ENCODE measurements around the gene EVX2.

EVX2 gene

DNA sequence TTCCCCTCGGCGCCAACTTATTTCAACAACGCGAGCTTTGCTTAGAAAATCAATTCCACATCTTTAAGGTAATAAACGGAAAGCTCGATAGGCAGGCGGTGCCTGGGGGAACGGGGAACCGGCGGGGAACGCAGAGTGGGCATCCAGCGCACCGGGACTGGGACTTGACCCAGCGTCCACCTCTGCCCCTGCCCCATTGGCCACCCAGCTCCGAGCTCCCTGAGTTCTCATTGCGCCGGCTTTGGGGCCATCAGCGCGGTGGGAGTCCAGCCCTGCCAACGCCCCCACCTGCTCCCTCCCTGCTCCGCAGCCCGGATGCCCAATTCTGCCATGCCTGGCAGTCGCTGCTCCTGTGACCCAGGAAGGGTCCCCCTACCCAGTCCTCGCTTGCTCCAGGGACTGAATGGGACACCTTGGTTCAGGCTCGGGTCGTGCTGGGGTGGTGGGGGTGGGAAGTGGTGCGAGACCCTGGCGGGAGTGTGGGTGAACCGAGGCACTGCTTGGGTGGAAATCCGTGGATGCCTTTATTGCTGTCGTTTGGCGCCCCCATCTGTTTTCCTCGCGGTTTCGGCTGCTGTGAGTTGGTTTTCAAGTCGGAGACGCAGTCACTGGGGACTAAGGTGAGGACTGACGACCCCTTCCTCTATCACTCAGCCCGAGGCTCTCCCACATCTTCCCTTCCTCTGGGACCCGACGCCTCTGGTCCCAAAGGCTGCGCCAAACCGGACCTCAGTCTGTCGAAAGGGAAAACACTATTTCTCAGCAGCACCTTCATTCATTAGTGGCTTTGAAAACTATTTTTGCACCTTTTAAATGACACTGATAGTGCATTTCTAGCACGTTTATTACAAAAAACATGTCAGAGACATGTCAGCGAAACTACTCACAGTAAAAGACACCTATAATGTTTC is 2.4 kb upstream of the EVX2 start:
- Histone ChIP-seq H3K27me3 (replicated peaks; ENCODE audit: control insufficient read depth, insufficient read depth, low read length) (peaks cover 2% of the 10 kb centered on the region), H3K36me3 (ENCODE audit: control insufficient read depth, insufficient read depth, low read length) (no peaks in the 10 kb centered on the region), H3K4me3 (replicated peaks; ENCODE audit: low read depth, low read length) (no peak overlapping the region)
- TF ChIP-seq, protein P1, sequence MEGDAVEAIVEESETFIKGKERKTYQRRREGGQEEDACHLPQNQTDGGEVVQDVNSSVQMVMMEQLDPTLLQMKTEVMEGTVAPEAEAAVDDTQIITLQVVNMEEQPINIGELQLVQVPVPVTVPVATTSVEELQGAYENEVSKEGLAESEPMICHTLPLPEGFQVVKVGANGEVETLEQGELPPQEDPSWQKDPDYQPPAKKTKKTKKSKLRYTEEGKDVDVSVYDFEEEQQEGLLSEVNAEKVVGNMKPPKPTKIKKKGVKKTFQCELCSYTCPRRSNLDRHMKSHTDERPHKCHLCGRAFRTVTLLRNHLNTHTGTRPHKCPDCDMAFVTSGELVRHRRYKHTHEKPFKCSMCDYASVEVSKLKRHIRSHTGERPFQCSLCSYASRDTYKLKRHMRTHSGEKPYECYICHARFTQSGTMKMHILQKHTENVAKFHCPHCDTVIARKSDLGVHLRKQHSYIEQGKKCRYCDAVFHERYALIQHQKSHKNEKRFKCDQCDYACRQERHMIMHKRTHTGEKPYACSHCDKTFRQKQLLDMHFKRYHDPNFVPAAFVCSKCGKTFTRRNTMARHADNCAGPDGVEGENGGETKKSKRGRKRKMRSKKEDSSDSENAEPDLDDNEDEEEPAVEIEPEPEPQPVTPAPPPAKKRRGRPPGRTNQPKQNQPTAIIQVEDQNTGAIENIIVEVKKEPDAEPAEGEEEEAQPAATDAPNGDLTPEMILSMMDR (IDR thresholded peaks at IDR 0.05; ENCODE audit: insufficient read depth, low read length, poor library complexity, severe bottlenecking) = peak; percentile 29
- no peak for DNase-seq (ENCODE audit: extremely low read depth, insufficient read length)

DNA sequence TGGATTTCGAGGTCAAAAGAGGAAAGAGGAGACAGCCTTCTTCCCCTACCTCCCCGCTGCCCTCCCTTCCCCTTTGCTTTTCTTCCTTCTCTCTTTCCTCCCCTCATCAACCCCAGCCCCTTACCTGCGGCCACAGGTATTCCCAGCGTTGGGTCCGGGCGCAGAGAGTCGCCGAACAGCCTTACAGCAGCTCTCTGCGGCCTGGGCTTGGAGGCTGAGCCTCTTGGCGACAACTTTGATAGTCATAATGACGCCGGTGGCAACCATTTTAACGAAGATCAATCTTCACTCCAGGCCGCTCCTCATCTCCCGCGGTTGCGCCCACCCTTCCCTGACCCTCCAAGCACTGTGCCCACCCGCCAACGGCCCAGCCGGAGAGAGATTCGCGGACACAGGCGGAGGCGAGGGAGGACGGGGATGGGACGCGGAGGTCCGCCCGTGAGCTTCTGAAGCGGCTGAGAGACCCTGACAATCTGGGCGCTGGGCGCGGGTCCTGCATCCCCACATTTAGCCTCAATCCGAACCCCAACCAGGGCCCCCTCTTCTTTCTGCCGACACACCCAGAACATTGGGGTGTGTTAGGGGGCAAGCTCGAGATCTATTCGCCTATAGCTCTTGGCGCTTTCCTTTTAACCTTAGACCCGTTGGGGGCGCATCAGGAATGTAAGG is 1.5 kb upstream of the EVX2 start:
- TF ChIP-seq, protein P1 (IDR thresholded peaks at IDR 0.05; ENCODE audit: insufficient read depth, low read length, poor library complexity, severe bottlenecking) = no peak
- DNase-seq (ENCODE audit: extremely low read depth, insufficient read length) = no peak
- H3K4me3 ChIP-seq (replicated peaks; ENCODE audit: low read depth, low read length) = no peak overlapping the region
- H3K36me3 ChIP-seq (ENCODE audit: control insufficient read depth, insufficient read depth, low read length) = no peaks in the 10 kb centered on the region
- peaks cover 2% of the 10 kb centered on the region for H3K27me3 ChIP-seq (replicated peaks; ENCODE audit: control insufficient read depth, insufficient read depth, low read length)

DNA sequence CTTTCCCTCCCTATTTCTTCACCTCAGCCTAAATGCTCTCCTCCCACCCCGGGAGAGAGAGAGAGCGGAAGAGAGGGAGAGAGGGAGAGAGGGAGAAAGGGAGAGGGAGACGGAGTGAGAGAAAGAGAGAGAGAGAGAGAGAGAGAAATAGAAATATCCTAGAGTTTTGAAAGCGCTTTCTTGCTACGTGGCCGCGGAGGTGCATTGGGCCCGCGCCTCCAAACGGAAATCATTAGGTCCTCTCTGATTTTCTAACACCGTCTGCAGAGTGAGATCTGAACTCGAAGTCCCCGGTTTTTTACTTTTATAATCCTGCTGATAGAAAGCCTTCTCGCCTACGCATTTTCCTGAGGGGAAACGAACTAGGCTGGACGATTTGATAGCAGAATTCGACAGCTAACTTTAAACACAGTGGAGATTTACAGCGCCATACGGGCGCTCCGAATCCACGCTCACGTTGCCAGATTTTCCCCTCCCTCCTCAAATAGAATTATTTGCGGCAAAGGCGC is 903 bp upstream of the EVX2 start:
- peaks cover 2% of the 10 kb centered on the region for H3K27me3 ChIP-seq (replicated peaks; ENCODE audit: control insufficient read depth, insufficient read depth, low read length)
- H3K36me3 ChIP-seq (ENCODE audit: control insufficient read depth, insufficient read depth, low read length) = no peaks in the 10 kb centered on the region
- TF ChIP-seq, protein P1 (IDR thresholded peaks at IDR 0.05; ENCODE audit: insufficient read depth, low read length, poor library complexity, severe bottlenecking) = no peak
- no peak for DNase-seq (ENCODE audit: extremely low read depth, insufficient read length)
- no peak overlapping the region for H3K4me3 ChIP-seq (replicated peaks; ENCODE audit: low read depth, low read length)

DNA sequence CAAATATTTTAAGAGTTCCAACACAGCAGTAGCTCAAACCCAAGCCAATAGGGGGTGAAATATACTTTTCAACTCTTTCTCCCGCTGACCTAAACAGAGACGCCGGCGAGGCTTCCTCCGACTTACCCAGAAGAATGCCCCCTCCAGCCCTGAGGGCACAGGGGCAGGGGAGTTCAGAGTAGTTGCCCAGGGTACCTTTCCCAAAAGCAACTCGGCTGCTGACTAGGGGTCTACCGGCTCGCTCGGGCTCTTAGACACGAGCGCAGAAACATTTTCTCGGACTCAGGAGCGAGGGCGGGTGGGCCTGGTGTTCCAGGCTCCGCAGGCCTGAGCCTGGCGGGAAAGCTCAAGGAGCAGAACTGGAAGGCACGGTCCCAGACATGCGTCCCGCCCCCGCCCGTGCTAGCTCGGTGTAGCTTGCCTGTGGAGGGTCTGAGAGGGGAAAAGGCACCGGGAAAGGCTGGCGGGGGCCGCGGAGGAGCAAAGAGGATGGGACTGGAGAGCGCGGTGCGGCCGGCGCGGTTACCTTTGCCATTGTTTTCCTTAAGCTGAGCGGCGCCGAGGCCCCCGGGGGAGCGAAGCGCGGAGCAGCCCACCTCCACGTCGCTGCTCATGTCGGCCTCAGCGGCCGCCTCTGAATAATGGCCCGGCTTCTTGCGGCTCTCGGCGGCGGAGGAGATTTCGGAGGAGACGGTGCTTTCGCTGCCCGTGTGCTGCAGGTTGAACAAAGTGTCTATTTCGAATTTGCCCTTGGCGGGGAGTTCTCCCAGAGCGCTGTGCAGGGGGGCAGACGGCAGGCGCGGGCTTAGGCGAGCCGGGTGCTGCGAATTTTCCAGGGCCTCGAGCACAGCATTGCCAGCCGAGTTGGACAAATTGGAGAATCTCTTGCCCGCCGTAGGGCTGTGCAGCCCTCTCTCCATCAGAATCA is 674 bp downstream of the EVX2 start:
- Histone ChIP-seq H3K36me3 (ENCODE audit: control insufficient read depth, insufficient read depth, low read length) (no peaks in the 10 kb centered on the region), H3K4me3 (replicated peaks; ENCODE audit: low read depth, low read length) (no peak overlapping the region), H3K27me3 (replicated peaks; ENCODE audit: control insufficient read depth, insufficient read depth, low read length) (peaks cover 3% of the 10 kb centered on the region)
- TF ChIP-seq, protein P1 (IDR thresholded peaks at IDR 0.05; ENCODE audit: insufficient read depth, low read length, poor library complexity, severe bottlenecking) = no peak
- no peak for DNase-seq (ENCODE audit: extremely low read depth, insufficient read length)

DNA sequence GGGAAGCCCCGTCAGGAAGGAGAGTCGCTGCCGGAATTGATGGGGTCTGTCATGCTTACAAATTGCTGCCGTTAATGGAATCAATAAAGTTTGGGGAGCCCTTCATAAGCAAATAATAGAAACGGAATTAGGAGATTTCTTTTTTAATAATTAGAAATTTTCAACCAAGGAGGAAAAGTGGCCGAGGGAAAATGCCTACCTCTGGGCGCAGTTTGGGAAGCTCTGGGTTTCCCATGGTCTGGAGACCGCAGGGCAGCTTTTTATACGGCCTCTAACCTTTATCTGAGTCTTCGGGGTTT is 1.3 kb downstream of the EVX2 start:
- Histone ChIP-seq H3K27me3 (replicated peaks; ENCODE audit: control insufficient read depth, insufficient read depth, low read length) (peaks cover 1% of the 10 kb centered on the region; the same call in 1 of the 2 replicates), H3K36me3 (ENCODE audit: control insufficient read depth, insufficient read depth, low read length) (no peaks in the 10 kb centered on the region), H3K4me3 (replicated peaks; ENCODE audit: low read depth, low read length) (no peak overlapping the region)
- TF ChIP-seq, protein P1 (IDR thresholded peaks at IDR 0.05; ENCODE audit: insufficient read depth, low read length, poor library complexity, severe bottlenecking) = no peak
- DNase-seq (ENCODE audit: extremely low read depth, insufficient read length) = no peak
